HG02981 (cell line): Measurements from ENCODE around the gene COL4A2.
"Not testable (repeated sequence)": the region's sequence is repeated elsewhere in the genome, so short reads cannot be mapped to it uniquely, and the experiment has no call there.

Experiments
- ATAC-seq: cut with Tn5 transposase; IDR thresholded peaks from one replicate; pipeline ENCODE4 v1.9.1; 2021; ENCODE audit warnings: mild to moderate bottlenecking, moderate library complexity; ENCODE audit not compliant: unreplicated experiment

Gene COL4A2

DNA sequence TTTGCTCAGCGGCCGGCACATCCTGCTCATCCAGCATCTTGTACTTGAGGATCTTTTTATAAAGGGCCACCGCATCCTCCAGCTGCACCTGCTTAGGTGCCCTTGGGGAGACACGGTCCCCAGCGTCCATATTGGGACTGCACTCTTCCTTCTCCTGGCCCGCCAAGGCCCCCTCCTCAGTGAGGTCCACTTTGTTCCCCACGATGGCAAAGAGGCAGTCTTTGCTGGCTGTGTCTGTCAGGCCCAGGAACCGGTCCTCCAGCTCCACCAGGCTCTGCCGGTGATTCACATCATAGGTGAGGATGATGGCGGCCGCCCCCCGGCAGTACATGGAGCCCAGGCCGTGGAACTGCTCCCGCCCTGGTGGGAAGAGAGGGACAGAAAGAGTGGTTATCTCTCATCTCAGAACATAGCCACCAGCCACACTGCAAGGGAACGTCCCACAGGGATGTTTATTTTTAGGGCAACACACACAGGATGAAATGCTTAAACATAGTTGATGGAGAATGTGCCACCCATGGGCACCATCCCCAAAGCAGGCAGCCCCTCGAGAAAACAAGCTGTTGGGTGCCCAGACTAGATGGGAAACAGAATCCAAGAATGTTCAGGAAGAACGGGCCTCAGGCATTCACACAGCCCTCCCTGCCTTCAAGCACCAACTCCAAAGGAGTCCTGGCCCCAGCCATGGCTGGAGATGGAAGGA lies 216.9 kb downstream of the COL4A2 start:
- no peak for ATAC-seq

DNA sequence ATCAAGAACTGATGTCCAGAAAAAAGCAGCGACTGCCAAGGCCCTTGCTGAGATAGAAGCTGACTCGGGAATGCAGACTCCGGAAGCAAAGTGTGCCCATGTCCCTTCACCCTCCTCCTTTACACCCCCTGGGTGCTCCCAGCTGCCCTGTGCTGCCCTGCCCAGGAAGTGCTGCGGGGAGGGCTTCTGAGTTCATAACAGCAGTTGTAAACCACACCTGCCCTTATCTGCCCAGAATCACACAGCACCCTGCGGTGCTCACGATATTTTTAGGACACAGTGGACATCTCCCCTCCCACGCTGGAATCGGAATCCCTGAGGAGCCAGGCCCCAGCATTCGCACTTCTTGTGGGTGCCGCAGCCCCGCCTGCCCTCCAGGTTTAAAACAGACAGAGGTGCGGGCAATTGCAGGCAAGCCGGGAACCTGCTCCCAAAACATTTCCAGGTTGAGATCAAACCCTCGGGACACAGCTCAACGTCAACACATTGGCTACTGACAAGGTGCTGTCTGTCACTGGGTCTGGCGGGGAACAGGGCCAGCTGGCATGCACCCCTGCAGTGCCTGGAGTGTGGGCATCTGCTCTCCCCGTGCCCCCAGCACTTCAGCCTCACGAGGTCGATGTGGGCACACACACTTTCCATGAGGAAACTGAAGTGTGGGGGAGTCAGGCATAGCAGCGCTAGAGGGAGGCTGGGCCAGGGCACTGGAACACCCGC lies 217.6 kb downstream of the COL4A2 start:
- ATAC-seq: no peak

DNA sequence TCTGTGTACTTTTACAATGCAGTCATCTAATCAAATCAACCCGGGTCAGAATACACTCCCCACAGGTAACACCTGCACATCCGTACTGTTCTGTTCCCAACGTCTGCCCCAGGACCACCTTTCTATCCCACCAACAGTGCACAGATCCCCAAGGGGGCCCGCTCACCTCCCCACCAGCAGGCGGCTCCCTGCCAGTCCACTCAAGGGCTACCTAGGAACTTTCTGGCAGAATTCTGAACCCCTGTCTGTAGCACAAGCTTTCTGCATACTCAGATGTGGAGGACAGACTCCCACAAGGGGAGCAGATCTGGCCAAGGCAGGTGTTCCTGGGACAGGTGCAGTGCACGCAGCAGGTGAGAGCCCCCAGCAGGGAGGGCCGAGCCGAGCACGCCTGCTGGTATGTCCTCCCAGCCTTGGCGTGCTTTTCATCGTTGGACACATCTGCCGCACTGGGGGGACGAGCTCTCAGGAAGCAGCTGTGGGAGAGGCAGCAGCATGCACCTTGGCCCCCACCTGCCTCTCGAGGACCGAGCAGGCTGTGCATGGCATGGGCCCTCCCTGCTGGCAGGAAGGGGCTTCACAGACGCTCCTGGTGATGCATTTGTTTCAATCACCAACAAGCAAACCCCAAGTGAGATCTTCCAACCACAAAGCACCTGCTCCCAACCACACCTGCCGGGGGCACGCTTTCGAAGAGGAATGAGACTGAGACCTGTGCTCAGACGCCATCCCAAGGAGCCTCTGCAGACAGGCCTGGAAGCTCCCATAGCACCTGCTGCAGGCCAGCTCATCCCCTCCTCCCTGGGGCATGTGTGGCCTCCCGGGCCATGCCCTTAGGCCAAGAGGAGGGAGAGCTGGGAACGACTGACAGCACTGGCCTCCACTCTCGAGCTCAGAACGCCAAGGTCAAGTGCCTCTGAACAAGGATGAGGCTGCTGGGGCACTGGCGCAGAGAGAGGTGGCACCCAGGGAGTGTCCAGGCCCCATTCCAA lies 218.5 kb downstream of the COL4A2 start:
- ATAC-seq: peak; percentile 84

DNA sequence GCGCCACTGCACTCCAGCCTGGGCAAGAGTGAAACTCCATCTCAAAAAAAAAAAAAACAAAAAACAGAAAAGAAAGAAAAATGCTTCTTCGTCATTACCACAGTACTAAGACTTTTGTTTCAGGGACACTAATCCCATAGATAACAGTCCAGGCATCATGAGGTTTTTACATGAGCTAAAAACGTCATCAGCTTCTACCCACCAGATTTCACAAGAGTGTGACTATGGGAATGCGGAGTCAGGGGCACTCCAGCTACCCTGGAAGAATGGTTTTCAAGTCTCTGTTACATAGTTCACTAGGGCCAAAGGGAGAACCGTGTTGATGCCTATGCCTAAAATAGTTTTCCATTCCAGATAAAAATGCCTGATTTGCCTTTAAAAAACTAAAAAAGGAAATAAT lies 221.3 kb downstream of the COL4A2 start:
- no peak for ATAC-seq

GRCh38 chr13:110528911-110529310 lies 221.8 kb downstream of the COL4A2 start:
- ATAC-seq: no peak

GRCh38 chr13:110529522-110530311 lies 222.6 kb downstream of the COL4A2 start:
- no peak for ATAC-seq

DNA sequence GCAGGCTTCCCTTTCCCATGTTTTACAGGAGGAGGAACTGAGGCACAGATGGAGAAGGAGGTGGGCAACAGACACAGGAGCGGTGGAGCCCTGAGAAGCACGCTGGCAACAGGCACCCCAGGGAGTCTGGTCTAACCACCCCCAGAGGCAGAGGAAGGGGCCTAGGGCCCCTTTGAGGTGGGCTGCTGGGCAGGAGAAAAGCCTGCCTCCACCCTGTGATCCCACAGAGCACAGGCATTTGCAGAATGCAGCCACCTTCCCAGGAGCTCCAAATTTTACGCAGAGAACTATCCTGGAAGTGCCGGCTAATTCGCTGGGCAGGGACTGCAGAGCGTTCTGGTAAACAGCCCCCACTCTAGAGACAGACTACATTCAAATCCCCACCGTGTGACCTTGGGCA lies 224.0 kb downstream of the COL4A2 start:
- no peak for ATAC-seq

DNA sequence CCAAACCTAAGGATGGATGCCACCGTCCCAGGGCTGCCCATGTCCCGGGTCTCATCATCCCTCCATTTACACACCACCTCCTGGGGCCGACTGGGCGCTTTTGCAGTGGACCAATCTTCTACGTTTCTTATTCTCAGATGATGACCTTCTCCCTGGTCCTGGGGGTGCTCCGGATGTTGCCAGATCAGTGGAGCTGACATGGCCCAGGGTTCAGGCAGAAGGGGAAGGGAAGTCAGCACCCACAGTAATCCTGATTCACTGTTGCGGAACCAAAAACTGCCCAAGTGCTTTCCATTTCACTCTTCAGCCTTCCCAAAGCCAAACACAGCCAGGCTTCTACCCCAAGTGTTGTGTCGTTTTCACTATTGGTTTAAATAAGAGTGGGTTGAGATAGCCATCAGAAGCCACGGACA lies 224.6 kb downstream of the COL4A2 start:
- no peak for ATAC-seq

DNA sequence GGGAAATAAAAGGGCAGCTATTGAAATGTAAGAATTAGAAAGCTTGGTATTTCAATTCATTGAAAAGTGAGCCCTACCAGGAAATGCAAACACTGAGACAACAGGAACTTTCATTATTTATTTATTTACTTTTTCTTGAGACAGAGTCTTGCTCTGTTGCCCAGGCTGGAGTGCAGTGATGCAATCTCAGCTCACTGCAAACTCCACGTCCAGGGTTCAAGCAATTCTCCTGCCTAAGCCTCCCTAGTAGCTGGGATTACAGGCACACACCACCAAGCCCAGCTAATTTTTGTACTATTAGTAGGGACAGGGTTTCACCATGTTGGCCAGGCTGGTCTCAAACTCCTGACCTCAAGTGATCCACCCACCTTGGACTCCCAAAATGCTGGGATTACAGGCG lies 225.2 kb downstream of the COL4A2 start:
- ATAC-seq: not testable (repeated sequence)

GRCh38 chr13:110533771-110534670 lies 226.9 kb downstream of the COL4A2 start:
- no peak for ATAC-seq

DNA sequence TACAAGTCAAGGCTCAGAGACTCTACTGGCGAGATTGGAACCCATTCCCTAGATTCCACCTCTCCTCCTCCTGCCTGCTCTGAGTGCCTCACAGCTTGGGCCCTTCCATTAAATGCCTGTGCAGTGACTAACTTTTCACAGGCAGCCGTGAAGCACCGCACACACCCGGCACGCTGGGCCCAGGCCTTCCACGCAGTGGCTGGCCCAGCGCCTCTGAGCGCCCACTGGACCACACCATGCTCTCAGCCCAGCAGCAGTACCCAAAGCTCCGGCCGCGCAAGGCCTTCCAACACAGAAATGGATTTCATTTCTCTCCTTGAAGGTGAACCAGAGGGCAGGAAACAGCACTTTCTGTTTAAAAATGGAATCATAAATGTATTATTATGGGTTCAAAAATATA lies 228.4 kb downstream of the COL4A2 start:
- ATAC-seq: no peak

DNA sequence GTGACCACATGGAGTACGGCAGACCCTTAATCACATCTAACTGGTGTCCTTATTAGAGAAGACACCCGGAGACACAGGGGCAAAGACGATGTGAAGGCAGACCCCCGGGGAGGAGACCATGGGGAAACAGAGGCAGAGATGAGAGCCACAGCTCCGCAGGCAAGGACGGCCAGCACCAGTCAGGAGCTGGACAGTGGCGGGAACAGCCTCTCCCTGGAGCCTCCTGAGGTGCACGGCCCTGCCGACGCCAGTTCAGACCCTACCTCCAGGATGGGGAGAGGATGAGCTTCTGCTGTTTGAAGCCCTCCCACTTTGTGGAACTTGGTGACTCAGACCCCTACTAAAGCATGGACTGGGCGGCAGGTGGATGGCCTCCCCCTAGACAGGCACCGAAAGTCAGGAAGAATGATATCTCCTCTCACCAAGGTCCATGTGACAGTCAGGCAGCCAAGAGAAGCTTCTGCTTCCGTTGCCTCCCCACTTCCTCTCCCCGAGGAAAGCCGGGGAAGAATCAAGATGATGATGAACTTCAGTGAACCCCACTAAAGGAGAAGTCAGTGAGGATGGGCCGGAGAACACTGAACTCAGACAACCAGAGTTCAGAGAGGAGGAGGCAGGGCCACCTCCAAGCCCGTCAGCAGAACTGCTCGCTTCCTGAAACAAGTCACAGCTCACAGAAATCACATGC lies 229.1 kb downstream of the COL4A2 start:
- no peak for ATAC-seq

DNA sequence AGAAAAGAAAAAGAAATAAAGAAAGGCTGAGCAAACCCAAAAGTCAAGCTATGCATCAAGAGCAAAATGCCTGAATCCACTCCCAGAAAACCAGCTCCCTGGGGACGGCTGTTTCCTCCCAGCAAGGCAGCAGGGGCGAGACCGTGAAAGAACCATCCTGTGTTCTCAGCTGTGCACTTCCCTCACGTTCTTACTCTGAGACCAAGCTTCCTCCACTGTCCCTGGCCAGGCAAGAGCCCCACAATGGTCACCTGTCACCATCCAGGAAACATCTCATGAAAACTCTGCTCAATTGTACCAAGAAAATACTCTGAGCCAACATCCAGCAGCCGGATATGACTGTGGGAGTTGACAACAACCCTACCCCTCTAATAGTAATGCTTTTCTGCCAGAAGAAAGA lies 231.5 kb downstream of the COL4A2 start:
- ATAC-seq: no peak

- ATAC-seq: no peak
These were observed 232.8 kb downstream of the COL4A2 start for GRCh38 chr13:110539894-110540293.

DNA sequence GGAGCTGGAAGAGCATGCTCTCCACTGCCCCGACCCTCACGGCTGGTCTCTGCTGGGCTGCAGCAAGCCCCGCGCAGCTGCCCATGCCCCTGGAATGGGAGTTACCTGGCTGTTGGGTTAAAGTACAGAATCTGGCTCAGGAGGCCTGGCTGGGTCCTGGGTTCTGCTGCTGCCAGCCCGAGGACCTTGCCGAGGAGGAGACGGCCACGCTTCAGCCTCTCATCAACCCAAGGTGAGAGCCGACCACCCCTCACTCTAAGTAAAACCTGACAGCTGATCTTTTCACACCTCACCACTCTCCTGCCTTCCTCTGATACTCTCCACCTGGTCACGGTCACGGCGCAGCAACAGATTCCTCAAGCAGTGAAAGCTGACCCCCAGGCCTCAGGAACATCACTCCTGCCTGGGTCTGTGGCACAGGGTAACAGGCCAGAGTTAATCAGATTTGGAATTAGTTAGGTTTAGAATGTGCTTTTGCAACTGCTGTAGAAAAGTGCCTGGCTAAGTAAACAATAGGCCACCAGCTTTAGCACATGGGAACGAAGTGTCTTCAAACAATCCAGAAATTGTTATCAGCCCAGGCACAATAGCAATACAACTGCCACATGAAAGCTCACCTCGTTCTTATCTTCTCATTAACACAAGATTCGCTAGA lies 233.9 kb downstream of the COL4A2 start:
- no peak for ATAC-seq

GRCh38 chr13:110541526-110541920 lies 234.4 kb downstream of the COL4A2 start:
- no peak for ATAC-seq

- no peak for ATAC-seq
These were observed 235.2 kb downstream of the COL4A2 start for GRCh38 chr13:110542169-110542796.

DNA sequence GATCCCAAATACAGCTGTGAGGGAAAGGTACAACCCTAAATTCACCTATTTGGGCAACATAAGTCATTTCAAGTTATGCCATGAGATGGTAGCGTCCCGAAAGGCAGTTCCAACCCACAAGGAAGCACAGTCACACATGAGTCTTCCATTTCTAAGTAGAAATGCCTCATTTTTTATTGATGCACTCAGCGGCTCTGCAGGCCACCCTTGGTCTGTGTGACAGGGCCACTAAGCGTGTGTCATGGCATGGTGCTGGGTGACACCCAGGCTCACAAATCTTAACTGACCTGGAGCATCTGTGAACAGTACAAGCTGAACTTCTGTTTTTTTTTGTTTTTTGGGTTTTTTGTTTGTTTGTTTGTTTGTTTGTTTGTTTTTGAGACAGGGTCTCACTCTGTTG lies 239.3 kb downstream of the COL4A2 start:
- ATAC-seq: no peak
